Karpas-422 (cell line): Measurements from ENCODE around the gene SELENOT. TPM values are rescaled to one million over a fixed set of nuclear protein-coding genes. Genes with fewer than 3 reads are reported as not detected.

ENCODE experiments used
- DNase-seq: peaks from one replicate; pipeline ENCODE4 v3.0.0-alpha.2; 2015
- H2AFZ ChIP-seq: fragments of 200-600 bp; sonication (generic); 2 replicates; pipeline ENCODE4 v1.6.1; 2014; ENCODE audit warnings: antibody characterized with exemption, low read length, mixed read lengths
- H3K27ac ChIP-seq: fragments of 200-600 bp; sonication (generic); 2 replicates; pipeline ENCODE4 v1.5.1; 2014; ENCODE audit warnings: mild to moderate bottlenecking, low read length, moderate library complexity
- H3K27me3 ChIP-seq: fragments of 200-600 bp; sonication (generic); 2 replicates; pipeline ENCODE4 v1.6.1; 2014; ENCODE audit warnings: low read length, mixed read lengths
- H3K36me3 ChIP-seq: fragments of 200-600 bp; sonication (generic); 2 replicates; pipeline ENCODE4 v1.6.1; 2014; ENCODE audit warnings: low read length, mixed read lengths; ENCODE audit not compliant: insufficient read depth
- H3K4me1 ChIP-seq: fragments of 200-600 bp; sonication (generic); 2 replicates; pipeline ENCODE4 v1.6.1; 2014; ENCODE audit warnings: mild to moderate bottlenecking, low read length, mixed read lengths
- H3K4me2 ChIP-seq: fragments of 200-600 bp; sonication (generic); 2 replicates; pipeline ENCODE4 v1.6.1; 2014; ENCODE audit warnings: low read length, low read depth, mild to moderate bottlenecking; ENCODE audit not compliant: poor library complexity, severe bottlenecking
- H3K4me3 ChIP-seq: fragments of 200-600 bp; sonication (generic); 2 replicates; pipeline ENCODE4 v1.5.1; 2014; ENCODE audit warnings: mild to moderate bottlenecking, antibody characterized with exemption, low read length, mixed read lengths
- H3K79me2 ChIP-seq: fragments of 200-600 bp; sonication (generic); 2 replicates; pipeline ENCODE4 v1.6.1; 2014; ENCODE audit warnings: mild to moderate bottlenecking, low read length, mixed read lengths
- H3K9ac ChIP-seq: fragments of 200-600 bp; sonication (generic); 2 replicates; pipeline ENCODE4 v1.6.0; 2014; ENCODE audit warnings: low read length
- H3K9me2 ChIP-seq: fragments of 200-600 bp; sonication (generic), shearing (Covaris generic); replicated peaks from 2 replicates; pipeline ENCODE4 v1.6.0; 2014; ENCODE audit warnings: mild to moderate bottlenecking, low read length, moderate library complexity; ENCODE audit not compliant: insufficient read depth
- H3K9me3 ChIP-seq: fragments of 300-700, 200-600 bp; sonication (generic); 2 replicates; pipeline ENCODE4 v1.6.1; 2014; ENCODE audit warnings: low read length, mixed read lengths
- H4K20me1 ChIP-seq: fragments of 200-600 bp; sonication (generic); 2 replicates; pipeline ENCODE4 v1.6.1; 2014; ENCODE audit warnings: mild to moderate bottlenecking, antibody characterized with exemption, low read length, low read depth; ENCODE audit not compliant: insufficient read depth
- total RNA-seq: library from RNA; depleted of rRNA; stranded (reverse); fragments of >200 nt; shearing (Covaris generic); gene quantifications from 2 replicates; pipeline ENCODE4 v1.2.3, GENCODE V29; 2014; ENCODE audit warnings: low replicate concordance; rRNA removed

The SELENOT gene
- total RNA-seq, 1 experiment from 2014 or later: 306 TPM

DNA sequence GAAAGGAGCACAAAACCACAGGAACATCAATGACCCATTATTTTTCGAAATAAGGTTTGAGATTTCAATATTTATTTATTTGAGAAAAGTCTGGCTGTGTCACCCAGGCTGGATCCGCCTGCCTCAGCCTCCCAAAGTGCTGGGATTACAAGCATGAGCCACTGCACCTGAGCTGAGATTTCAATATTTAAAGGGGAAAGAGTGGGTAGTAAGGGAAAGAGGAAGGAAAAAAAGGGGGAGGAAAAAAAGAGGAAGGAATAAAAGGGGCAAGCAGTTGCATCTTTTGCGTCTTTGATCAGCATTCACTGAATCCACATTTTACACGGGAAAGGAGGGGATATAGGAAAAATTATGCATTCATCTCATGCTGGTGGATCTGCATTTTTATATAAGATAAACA, 53.2 kb downstream of the SELENOT start:
- no peaks in the 10 kb centered on the region for H4K20me1 ChIP-seq
- no peak overlapping the region for H3K27ac ChIP-seq
- no peak overlapping the region for H3K9ac ChIP-seq
- no peak overlapping the region for H3K4me3 ChIP-seq
- no peak overlapping the region for H3K4me2 ChIP-seq
- H3K27me3 ChIP-seq: no peaks in the 10 kb centered on the region
- peaks cover 4% of the 10 kb centered on the region; the same call in 1 of the 2 replicates for H3K4me1 ChIP-seq
- H3K9me3 ChIP-seq: no peaks in the 10 kb centered on the region
- no peaks in the 10 kb centered on the region for H3K9me2 ChIP-seq
- no peak for DNase-seq
- H3K36me3 ChIP-seq: no peaks in the 10 kb centered on the region
- no peak overlapping the region for H2AFZ ChIP-seq
- H3K79me2 ChIP-seq: no peaks in the 10 kb centered on the region

DNA sequence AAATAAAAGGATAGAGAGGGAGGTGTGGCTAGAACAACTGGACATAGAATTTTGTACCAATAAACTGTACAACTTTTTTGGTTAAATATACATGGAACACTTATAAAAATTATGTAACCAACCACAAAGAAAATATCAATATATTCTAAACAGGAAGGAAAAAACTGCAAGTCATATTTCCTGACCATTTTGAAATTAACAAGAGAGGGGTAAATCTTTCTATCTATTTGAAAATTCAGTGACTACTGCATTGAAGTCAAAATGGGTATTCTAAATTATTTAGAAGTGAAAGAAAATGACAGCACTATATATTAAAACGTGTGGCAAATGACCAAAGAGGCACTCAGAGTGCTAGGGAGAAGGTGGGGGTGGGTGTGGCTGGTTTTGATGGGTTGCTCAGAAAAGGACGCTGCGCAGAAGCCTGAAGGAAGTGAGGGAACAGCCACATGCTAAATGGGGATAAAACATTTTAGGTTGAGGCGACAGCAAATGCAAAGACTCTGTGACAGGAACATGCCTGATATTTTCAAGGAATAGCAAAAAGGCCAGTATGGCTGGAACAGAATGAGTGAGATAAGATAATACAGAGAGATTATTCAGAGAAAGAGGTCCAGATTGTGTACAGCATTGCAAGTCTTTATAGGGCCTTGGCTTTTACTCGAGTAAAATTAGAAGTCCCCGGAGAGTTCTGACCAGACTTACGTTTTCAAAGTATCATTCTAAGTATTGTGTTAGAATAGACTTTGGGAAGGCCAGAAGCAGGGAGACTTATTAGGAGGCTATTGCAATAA, 59.5 kb downstream of the SELENOT start:
- no peak for DNase-seq
- Histone ChIP-seq H3K9ac (no peak overlapping the region), H3K9me3 (no peaks in the 10 kb centered on the region), H3K27me3 (no peaks in the 10 kb centered on the region), H3K4me3 (no peak overlapping the region), H3K4me2 (no peak overlapping the region), H3K27ac (no peak overlapping the region), H3K79me2 (no peaks in the 10 kb centered on the region), H2AFZ (no peak overlapping the region), H3K4me1 (no peaks in the 10 kb centered on the region), H3K36me3 (no peaks in the 10 kb centered on the region), H3K9me2 (no peaks in the 10 kb centered on the region), H4K20me1 (no peaks in the 10 kb centered on the region)

DNA sequence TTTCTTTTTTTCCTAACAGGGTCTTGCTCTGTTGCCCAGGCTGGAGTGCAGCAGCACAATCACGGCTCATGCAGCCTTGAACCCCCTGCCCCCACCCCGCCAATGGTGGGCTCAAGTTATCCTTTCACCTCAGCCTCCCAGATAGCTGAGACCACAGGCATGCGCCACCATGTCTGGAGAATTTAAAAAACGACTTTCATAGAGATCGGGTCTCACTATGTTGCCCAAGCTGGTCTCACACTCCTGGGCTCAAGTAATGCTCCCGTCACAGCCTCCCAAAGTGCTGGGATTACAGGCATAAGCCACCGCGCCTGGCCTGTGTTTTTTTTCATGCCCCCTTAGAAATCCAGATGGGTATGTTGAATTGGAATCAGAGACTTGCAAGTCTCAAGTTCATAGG, 60.3 kb downstream of the SELENOT start:
- Histone ChIP-seq H3K4me2 (no peak overlapping the region), H3K9me2 (no peaks in the 10 kb centered on the region), H3K9ac (no peak overlapping the region), H3K27ac (no peak overlapping the region), H3K36me3 (no peaks in the 10 kb centered on the region), H3K79me2 (no peaks in the 10 kb centered on the region), H2AFZ (no peak overlapping the region), H3K4me3 (no peak overlapping the region), H3K4me1 (no peaks in the 10 kb centered on the region), H3K9me3 (no peaks in the 10 kb centered on the region), H3K27me3 (no peaks in the 10 kb centered on the region), H4K20me1 (no peaks in the 10 kb centered on the region)
- no peak for DNase-seq

DNA sequence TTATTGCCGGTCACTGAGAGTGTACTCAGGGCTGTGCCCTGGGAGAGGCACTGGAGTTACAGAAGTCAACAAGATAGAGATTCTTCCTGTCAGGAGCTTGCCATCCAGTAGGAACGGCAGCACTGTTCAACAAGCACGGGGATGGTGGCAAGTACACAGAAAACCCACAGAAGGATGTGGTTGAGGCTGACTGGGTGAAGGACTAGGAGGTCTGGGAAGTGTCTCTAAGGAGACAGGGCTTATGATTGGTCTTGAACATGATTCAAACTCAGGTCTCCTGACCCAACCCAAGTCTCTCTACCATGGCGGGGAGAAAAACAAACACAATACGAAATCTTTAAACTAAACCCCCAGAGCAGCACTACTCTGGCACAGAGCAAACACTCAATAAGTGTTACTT, 63.0 kb downstream of the SELENOT start:
- H3K27me3 ChIP-seq: no peaks in the 10 kb centered on the region
- no peaks in the 10 kb centered on the region for H4K20me1 ChIP-seq
- no peak overlapping the region for H3K4me3 ChIP-seq
- no peaks in the 10 kb centered on the region for H3K79me2 ChIP-seq
- no peak overlapping the region for H3K4me2 ChIP-seq
- no peaks in the 10 kb centered on the region for H3K36me3 ChIP-seq
- no peak for DNase-seq
- H3K9me2 ChIP-seq: no peaks in the 10 kb centered on the region
- no peaks in the 10 kb centered on the region for H3K9me3 ChIP-seq
- no peaks in the 10 kb centered on the region for H3K4me1 ChIP-seq
- no peak overlapping the region for H3K9ac ChIP-seq
- no peak overlapping the region for H2AFZ ChIP-seq
- no peak overlapping the region for H3K27ac ChIP-seq

DNA sequence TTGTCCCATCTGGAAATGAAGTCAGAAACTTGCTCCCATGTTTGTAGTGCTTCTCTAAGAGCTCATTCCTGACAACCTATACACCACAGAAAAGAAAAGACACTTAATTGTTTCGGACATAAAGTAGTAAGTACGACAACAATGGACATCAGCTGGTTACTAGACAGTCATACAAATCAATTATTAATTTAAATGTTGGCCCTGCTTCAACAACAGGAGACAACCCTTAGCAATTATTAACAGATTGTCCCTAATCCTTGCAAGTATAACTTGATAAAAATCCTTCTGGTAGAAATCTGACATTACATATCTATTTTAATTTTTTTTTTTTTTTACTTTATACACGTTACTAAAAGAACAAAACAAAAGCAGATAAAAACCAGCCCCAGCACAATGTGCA, 70.8 kb downstream of the SELENOT start:
- DNase-seq: no peak
- H3K9me3 ChIP-seq: peaks cover 8% of the 10 kb centered on the region; the same call in 1 of the 2 replicates
- H3K4me1 ChIP-seq: no peaks in the 10 kb centered on the region
- no peaks in the 10 kb centered on the region for H3K36me3 ChIP-seq
- H3K27me3 ChIP-seq: no peaks in the 10 kb centered on the region
- H4K20me1 ChIP-seq: no peaks in the 10 kb centered on the region
- no peaks in the 10 kb centered on the region for H3K79me2 ChIP-seq
- no peak overlapping the region for H3K9ac ChIP-seq
- no peak overlapping the region for H3K27ac ChIP-seq
- H3K4me2 ChIP-seq: no peak overlapping the region
- no peak overlapping the region for H3K4me3 ChIP-seq
- no peaks in the 10 kb centered on the region for H3K9me2 ChIP-seq
- no peak overlapping the region for H2AFZ ChIP-seq

DNA sequence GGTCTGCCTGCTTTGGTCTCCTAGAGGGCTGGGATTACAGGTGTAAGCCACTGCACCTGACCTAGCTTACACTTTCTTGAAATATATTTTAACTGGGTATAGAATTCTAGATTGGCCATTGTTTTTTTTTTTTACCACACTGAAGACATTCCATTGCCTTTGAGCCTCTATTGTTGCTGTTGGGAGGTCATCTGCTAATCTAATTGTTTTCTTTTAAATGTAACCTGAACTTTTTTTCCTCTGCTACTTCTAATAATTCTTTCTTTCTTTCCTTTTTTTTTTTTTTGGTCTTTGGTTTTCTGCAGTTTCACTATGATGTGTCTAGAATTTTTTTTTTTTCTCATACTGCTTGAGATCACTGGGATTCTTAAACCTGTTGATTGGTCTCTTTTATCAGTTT, 72.5 kb downstream of the SELENOT start:
- no peak for DNase-seq

More for the DNA sequence above, 72.5 kb downstream of the SELENOT start:
- H3K9me3 ChIP-seq: peaks cover 8% of the 10 kb centered on the region; the same call in 1 of the 2 replicates
- no peaks in the 10 kb centered on the region for H3K36me3 ChIP-seq
- H3K4me2 ChIP-seq: no peak overlapping the region
- H2AFZ ChIP-seq: no peak overlapping the region
- no peaks in the 10 kb centered on the region for H4K20me1 ChIP-seq
- H3K79me2 ChIP-seq: no peaks in the 10 kb centered on the region
- H3K9me2 ChIP-seq: no peaks in the 10 kb centered on the region
- H3K4me1 ChIP-seq: peaks cover 7% of the 10 kb centered on the region
- H3K9ac ChIP-seq: no peak overlapping the region
- no peak overlapping the region for H3K27ac ChIP-seq
- no peaks in the 10 kb centered on the region for H3K27me3 ChIP-seq
- no peak overlapping the region for H3K4me3 ChIP-seq

Other genes starting within 250 kb of the SELENOT start
- gene TSC22D2, start 195.0 kb upstream of the SELENOT start, total RNA-seq: 8.7 and 44.4 TPM in 2 replicates
- gene SERP1, start 56.8 kb upstream of the SELENOT start, total RNA-seq: 168 and 321 TPM in 2 replicates
- gene EIF2A, start 56.5 kb upstream of the SELENOT start, total RNA-seq: 147 and 161 TPM in 2 replicates
- 0.22 TPM in 1 of 2 replicates, not detected in the other for gene ERICH6, start 100.6 kb downstream of the SELENOT start, total RNA-seq
- 160 and 323 TPM in 2 replicates for gene SIAH2, start 159.8 kb downstream of the SELENOT start, total RNA-seq